ENCODE data around the gene MLANA. TPM values are rescaled to one million over a fixed set of nuclear protein-coding genes. Genes with fewer than 3 reads are reported as not detected.

Gene MLANA
- polyA plus RNA-seq, 3 donors: not detected

DNA sequence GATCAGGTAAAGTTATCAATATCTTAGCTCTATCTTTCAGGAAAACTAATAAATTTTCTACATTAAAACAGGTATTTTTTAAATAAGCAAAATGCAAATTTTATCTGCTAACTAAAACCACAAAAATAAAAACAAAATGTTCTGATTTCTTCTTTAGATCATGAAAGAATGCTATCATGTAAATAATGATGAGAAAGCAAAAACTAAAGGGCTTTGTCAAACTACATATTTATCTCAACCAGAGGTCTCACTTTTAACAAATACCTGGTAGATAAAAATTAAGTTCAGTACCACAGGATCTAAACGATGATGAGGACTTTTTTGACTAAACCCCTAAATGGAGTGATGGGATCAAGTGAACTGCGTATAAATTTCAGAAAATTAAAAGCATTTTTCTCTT is 50.5 kb downstream of the MLANA start:
- Histone ChIP-seq H3K4me3 (replicated peaks in 1 of 3; ENCODE audit: low read depth in 2 of 3, low read length in 3 of 3) (no peak overlapping the region), H2AFZ (ENCODE audit: insufficient read depth, low read depth, low read length, poor library complexity, severe bottlenecking) (no peak overlapping the region), H3K27ac (ENCODE audit: low read depth in 1 of 2, low read length in 2 of 2) (no peak overlapping the region), H4K20me1 (ENCODE audit: insufficient read depth, low read length) (no peaks in the 10 kb centered on the region), H3K4me2 (replicated peaks; ENCODE audit: extremely low read depth, low read length, poor library complexity, severe bottlenecking) (no peak overlapping the region), H3K36me3 (replicated peaks in 1 of 2; ENCODE audit: control insufficient read depth in 1 of 2, insufficient read depth in 2 of 2, low read length in 2 of 2) (peaks cover 0 to 3% of the 10 kb centered on the region in 2 donors), H3K4me1 (ENCODE audit: control insufficient read depth in 1 of 2, insufficient read depth in 2 of 2, low read length in 2 of 2) (no peaks in the 10 kb centered on the region), H3K79me2 (ENCODE audit: insufficient read depth, low read length) (no peaks in the 10 kb centered on the region), H3K9me3 (replicated peaks in 1 of 2; ENCODE audit: control insufficient read depth in 1 of 2, insufficient read depth in 1 of 2, low read length in 2 of 2) (no peaks in the 10 kb centered on the region), H3K27me3 (ENCODE audit: control insufficient read depth in 2 of 2, insufficient read depth in 2 of 2, low read length in 2 of 2) (no peaks in the 10 kb centered on the region), H3K9ac (ENCODE audit: insufficient read depth, low read length, poor library complexity, severe bottlenecking) (no peak overlapping the region)
- Mint-ChIP-seq H3K4me3 (no peak overlapping the region), H3K9me3 (no peaks in the 10 kb centered on the region), H3K4me1 (no peaks in the 10 kb centered on the region), H3K27ac (no peak overlapping the region), H3K27me3 (ENCODE audit: low read depth in 3 of 3) (no peaks in the 10 kb centered on the region), H3K36me3 (peaks cover 4 to 14% of the 10 kb centered on the region in 2 donors)
- intact Hi-C loops (cut with micrococcal nuclease): no loop called here
- no peak for DNase-seq
- WGBS (ENCODE audit: insufficient coverage): no CpG with 5 or more reads among the region's 2 CpGs
- TF ChIP-seq, protein P1, sequence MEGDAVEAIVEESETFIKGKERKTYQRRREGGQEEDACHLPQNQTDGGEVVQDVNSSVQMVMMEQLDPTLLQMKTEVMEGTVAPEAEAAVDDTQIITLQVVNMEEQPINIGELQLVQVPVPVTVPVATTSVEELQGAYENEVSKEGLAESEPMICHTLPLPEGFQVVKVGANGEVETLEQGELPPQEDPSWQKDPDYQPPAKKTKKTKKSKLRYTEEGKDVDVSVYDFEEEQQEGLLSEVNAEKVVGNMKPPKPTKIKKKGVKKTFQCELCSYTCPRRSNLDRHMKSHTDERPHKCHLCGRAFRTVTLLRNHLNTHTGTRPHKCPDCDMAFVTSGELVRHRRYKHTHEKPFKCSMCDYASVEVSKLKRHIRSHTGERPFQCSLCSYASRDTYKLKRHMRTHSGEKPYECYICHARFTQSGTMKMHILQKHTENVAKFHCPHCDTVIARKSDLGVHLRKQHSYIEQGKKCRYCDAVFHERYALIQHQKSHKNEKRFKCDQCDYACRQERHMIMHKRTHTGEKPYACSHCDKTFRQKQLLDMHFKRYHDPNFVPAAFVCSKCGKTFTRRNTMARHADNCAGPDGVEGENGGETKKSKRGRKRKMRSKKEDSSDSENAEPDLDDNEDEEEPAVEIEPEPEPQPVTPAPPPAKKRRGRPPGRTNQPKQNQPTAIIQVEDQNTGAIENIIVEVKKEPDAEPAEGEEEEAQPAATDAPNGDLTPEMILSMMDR (IDR thresholded peaks at IDR 0.05): no peak

DNA sequence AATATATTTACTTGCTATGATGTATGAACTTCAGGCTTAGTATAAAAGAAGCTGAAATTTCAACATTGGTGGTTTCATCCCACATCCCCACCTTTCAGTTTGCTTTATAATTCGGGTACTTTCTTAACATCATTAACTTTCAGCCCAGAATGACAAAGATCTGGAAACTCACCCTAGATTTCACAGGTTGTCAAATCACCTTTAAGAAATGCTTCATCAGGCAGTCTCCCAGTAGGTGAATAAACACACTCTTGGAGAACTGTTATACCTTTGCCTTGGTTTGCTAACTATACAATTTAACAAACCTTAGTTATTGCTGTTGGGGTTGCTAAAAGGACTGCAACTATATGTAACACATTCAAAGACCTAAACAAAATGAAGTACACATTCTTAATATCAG is 54.4 kb downstream of the MLANA start:
- TF ChIP-seq, protein P1 (IDR thresholded peaks at IDR 0.05): no peak

More for the DNA sequence above, 54.4 kb downstream of the MLANA start:
- DNase-seq: no peak
- H3K27me3 Mint-ChIP-seq (ENCODE audit: low read depth in 3 of 3): no peaks in the 10 kb centered on the region
- Histone ChIP-seq H3K27ac (ENCODE audit: low read depth in 1 of 2, low read length in 2 of 2) (no peak overlapping the region), H3K9ac (ENCODE audit: insufficient read depth, low read length, poor library complexity, severe bottlenecking) (no peak overlapping the region), H3K9me3 (replicated peaks in 1 of 2; ENCODE audit: control insufficient read depth in 1 of 2, insufficient read depth in 1 of 2, low read length in 2 of 2) (no peaks in the 10 kb centered on the region), H3K36me3 (replicated peaks in 1 of 2; ENCODE audit: control insufficient read depth in 1 of 2, insufficient read depth in 2 of 2, low read length in 2 of 2) (peaks cover 0 to 3% of the 10 kb centered on the region in 2 donors), H2AFZ (ENCODE audit: insufficient read depth, low read depth, low read length, poor library complexity, severe bottlenecking) (no peak overlapping the region), H3K27me3 (ENCODE audit: control insufficient read depth in 2 of 2, insufficient read depth in 2 of 2, low read length in 2 of 2) (no peaks in the 10 kb centered on the region), H3K4me2 (replicated peaks; ENCODE audit: extremely low read depth, low read length, poor library complexity, severe bottlenecking) (no peak overlapping the region), H3K79me2 (ENCODE audit: insufficient read depth, low read length) (no peaks in the 10 kb centered on the region), H3K4me3 (replicated peaks in 1 of 3; ENCODE audit: low read depth in 2 of 3, low read length in 3 of 3) (no peak overlapping the region), H3K4me1 (ENCODE audit: control insufficient read depth in 1 of 2, insufficient read depth in 2 of 2, low read length in 2 of 2) (peaks cover 4 to 9% of the 10 kb centered on the region in 2 donors), H4K20me1 (ENCODE audit: insufficient read depth, low read length) (no peaks in the 10 kb centered on the region)
- no peak overlapping the region for H3K4me3 Mint-ChIP-seq
- H3K4me1 Mint-ChIP-seq: peaks cover 8% of the 10 kb centered on the region
- no CpG with 5 or more reads among the region's 1 CpG for WGBS (ENCODE audit: insufficient coverage)
- H3K9me3 Mint-ChIP-seq: no peaks in the 10 kb centered on the region
- peaks cover 1 to 9% of the 10 kb centered on the region in 2 donors for H3K36me3 Mint-ChIP-seq
- H3K27ac Mint-ChIP-seq: no peak overlapping the region
- intact Hi-C loops (cut with micrococcal nuclease): no loop called here
